ENCODE results near the gene LYPD4.

- TF ChIP-seq CTCF (IDR thresholded peaks at IDR 0.05) (no peak), POLR2A (IDR thresholded peaks at IDR 0.05) (no peak), POLR2AphosphoS5 (IDR thresholded peaks at IDR 0.05) (no peak)
Measured at GRCh38 chr19:41793414-41793727, 51.1 kb downstream of the LYPD4 start.
